ENCODE measurements around the gene JADE1.

GRCh38 chr4:128800284-128800683 is 9.2 kb upstream of the JADE1 start:
- TF ChIP-seq CTCF (IDR thresholded peaks at IDR 0.05) (no peak), POLR2AphosphoS5 (IDR thresholded peaks at IDR 0.05) (no peak)
